Nephron progenitor cell (in vitro differentiated cells): ENCODE data around the gene ATAD3B.
"Not testable (repeated sequence)": the region's sequence is repeated elsewhere in the genome, so short reads cannot be mapped to it uniquely, and the experiment has no call there.

Source experiments
- DNase-seq: peaks from one replicate; pipeline ENCODE4 v3.0.0; 2021
- H3K27ac Mint-ChIP-seq: 2 replicates; pipeline ENCODE4 v1.8.0; 2021; ENCODE audit warnings: mild to moderate bottlenecking, moderate library complexity, mixed read lengths
- H3K27me3 Mint-ChIP-seq: 2 replicates; pipeline ENCODE4 v1.8.0; 2021; ENCODE audit warnings: mild to moderate bottlenecking, low read depth, mixed read lengths; ENCODE audit not compliant: poor library complexity
- H3K36me3 Mint-ChIP-seq: 2 replicates; pipeline ENCODE4 v1.8.0; 2021; ENCODE audit warnings: low read depth, mixed read lengths
- H3K4me1 Mint-ChIP-seq: 2 replicates; pipeline ENCODE4 v1.8.0; 2021; ENCODE audit warnings: mixed read lengths
- H3K4me3 Mint-ChIP-seq: 2 replicates; pipeline ENCODE4 v1.8.0; 2021; ENCODE audit warnings: mild to moderate bottlenecking, moderate library complexity, mixed read lengths
- H3K9me3 Mint-ChIP-seq: 2 replicates; pipeline ENCODE4 v1.8.0; 2021; ENCODE audit warnings: mild to moderate bottlenecking, moderate library complexity, mixed read lengths
- TF ChIP-seq, protein P1 (sequence below): fragments of 200-600 bp; sonication (generic); IDR thresholded peaks from 2 replicates; pipeline ENCODE4 v1.5.0; 2021; ENCODE audit warnings: antibody characterized with exemption

The ATAD3B gene

DNA sequence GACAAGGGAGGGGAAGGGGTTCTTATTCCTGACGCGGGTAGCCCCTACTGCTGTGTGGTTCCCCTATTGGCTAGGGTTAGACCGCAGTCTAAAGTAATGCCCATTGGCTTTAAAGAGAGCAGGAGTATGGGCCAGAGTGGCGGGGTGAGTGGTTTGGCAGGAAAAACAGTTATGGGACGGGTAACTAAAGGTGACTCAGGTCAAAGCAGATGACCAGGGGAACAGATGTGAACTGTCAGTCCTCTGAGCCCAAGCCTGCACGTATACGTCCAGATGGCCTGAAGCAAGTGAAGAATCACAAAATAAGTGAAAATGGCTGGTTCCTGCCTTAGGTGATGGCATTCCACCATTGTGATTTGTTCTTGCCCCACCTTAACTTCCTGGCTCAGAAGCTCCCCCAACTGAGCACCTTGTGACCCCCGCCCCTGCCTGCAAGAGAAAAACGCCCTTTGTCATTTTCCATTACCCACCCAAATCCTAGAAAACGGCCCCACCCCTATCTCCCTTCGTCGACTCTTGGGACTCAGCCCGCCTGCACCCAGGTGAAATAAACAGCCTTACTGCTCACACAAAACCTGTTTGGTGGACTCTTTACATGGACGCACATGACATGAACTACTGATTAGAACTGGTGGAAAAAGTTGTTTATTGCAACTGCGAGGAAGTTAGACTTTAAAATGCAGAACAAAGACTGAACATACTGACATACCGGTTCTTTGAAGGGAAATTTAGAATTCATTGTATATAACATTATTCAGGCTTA is 758 bp upstream of the ATAD3B start:
- peaks cover 4% of the 10 kb centered on the region for H3K9me3 Mint-ChIP-seq
- H3K4me1 Mint-ChIP-seq, result peaks cover 25% of the 10 kb centered on the region
- peak overlapping the region; percentile 96 for H3K4me3 Mint-ChIP-seq
- H3K27ac Mint-ChIP-seq, result peak overlapping the region; percentile 66
- H3K36me3 Mint-ChIP-seq, result no peaks in the 10 kb centered on the region
- TF ChIP-seq, protein P1, sequence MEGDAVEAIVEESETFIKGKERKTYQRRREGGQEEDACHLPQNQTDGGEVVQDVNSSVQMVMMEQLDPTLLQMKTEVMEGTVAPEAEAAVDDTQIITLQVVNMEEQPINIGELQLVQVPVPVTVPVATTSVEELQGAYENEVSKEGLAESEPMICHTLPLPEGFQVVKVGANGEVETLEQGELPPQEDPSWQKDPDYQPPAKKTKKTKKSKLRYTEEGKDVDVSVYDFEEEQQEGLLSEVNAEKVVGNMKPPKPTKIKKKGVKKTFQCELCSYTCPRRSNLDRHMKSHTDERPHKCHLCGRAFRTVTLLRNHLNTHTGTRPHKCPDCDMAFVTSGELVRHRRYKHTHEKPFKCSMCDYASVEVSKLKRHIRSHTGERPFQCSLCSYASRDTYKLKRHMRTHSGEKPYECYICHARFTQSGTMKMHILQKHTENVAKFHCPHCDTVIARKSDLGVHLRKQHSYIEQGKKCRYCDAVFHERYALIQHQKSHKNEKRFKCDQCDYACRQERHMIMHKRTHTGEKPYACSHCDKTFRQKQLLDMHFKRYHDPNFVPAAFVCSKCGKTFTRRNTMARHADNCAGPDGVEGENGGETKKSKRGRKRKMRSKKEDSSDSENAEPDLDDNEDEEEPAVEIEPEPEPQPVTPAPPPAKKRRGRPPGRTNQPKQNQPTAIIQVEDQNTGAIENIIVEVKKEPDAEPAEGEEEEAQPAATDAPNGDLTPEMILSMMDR, result no peak
- no peaks in the 10 kb centered on the region for H3K27me3 Mint-ChIP-seq
- DNase-seq, result no peak

DNA sequence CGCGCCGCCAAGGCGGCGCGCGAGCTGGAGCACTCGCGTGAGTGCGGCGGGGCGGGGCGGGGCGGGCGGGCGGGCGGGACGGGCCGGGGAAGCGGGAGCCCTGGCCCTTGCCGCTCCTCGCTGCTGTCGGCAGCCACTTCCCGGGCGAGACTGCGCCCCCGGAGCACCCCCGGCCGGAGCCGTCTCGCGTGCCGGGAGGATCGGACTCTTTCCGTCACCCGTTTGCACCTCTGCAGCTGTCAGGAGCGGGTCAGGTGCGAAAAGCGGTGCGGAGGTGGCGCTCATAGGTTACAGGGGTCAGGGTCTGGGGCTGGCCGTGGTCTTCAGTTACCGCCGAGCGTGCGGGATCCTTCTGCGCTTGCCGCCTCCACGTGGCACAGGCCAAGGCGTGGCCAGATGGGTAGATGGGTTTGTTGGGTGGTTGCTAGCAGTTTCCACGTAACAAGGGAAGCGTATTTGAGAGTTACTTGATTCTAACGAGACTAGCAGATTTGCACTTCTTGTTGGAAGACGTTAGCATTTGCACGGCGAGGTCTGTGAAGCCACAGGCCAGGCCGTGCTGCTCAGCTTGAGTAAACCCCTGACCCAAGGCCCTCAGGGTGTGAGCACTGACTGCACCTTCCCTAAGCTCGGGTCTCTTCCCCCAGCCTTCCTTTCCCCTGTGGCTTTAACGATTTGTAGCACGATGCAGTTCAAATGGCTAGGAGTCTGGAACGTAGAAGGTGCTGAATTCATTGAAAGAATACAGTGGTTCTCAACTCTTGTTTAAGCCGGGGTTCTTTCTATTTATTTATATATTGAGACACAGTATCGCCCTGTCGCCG is 700 bp downstream of the ATAD3B start:
- not testable (repeated sequence) for H3K27me3 Mint-ChIP-seq, H3K9me3 Mint-ChIP-seq, H3K36me3 Mint-ChIP-seq
- H3K27ac Mint-ChIP-seq, result peak overlapping the region; percentile 51
- H3K4me1 Mint-ChIP-seq, result peaks cover 25% of the 10 kb centered on the region
- peak overlapping the region; percentile 83 for H3K4me3 Mint-ChIP-seq
- peak; percentile 21 for DNase-seq

DNA sequence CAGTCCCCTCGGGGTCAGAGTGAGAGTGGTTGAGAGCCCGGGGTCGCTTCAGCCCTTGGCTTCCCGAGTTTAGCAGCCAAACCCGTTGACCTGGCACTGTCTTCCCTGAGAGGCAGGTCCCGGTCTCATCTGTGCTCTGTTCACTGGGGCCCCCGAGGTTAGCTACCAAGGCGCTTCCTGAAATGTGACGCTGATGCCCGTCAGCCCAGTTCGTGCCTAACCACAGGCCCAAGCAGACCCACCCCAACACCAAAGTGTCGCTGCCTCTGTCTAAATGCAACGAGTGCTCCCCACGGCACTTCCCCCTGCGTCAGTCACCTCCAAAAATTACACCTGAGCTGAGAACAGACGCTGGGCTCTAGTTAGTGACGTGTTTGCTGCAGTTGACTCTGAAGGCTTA is 4.4 kb downstream of the ATAD3B start:
- H3K9me3 Mint-ChIP-seq, H3K27ac Mint-ChIP-seq, H3K27me3 Mint-ChIP-seq, H3K4me3 Mint-ChIP-seq, DNase-seq: not testable (repeated sequence)
- peaks cover 11% of the 10 kb centered on the region for H3K4me1 Mint-ChIP-seq
- H3K36me3 Mint-ChIP-seq, result peaks cover 14% of the 10 kb centered on the region

DNA sequence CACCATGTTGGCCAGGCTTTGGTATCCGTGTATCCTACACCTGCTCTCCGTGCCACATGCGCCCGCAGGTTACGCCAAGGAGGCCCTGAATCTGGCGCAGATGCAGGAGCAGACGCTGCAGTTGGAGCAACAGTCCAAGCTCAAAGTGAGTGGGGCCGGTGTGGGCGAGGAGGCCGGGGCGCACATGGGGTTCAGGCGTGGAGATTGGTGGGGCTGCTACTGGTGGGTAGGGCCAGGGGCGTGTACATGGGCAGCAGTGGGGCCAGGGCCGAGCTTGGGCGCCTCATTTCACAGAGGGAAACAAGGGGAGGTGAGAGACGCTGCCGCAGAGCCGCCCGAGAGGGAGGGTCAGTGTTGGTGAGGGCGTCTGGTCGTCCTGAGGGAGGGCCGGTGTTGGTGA is 5.6 kb downstream of the ATAD3B start:
- H3K36me3 Mint-ChIP-seq, result peaks cover 14% of the 10 kb centered on the region
- no peak overlapping the region for H3K27ac Mint-ChIP-seq
- no peaks in the 10 kb centered on the region for H3K27me3 Mint-ChIP-seq
- TF ChIP-seq, protein P1, result no peak
- H3K4me3 Mint-ChIP-seq, result no peak overlapping the region
- no peaks in the 10 kb centered on the region for H3K9me3 Mint-ChIP-seq
- DNase-seq, result no peak
- peaks cover 8% of the 10 kb centered on the region for H3K4me1 Mint-ChIP-seq

DNA sequence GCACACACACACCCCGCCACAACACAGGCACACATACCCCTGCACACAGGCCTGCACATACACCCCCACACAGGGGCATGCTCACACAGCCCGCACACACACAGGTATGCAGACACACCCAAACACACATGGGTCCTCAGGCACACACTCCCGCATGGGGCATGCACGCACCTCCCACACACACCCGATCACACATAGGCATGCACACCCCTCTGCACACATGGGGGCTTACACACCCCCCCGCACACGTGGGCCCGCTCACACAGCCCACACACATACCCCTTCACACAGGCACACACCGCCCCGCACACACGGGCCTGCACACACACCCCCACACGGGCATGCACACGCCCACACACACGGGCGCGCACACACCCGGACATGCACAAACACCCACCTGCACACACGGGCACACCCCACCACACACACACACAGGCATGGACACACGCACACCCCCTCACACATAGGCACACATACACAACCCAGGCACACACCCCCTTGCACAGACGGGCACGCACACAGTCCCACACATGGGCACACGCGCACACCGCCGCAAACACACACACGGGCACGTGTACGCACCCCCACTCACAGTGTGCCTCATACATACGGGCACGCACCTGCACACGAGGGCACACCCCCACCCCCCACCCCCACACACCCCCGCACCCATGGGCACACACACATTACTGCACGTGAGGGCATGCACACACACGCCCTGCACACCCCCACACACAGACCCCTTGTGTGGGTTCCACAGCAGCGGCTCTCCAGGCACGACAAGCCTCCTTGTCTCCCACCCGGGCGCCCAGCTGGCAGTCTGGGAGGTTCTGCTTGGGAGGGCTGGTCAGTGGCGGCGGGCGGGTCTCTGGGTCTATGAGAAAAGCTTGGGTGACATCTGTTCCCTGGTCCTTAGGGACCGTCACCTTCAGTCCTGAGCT is 8.3 kb downstream of the ATAD3B start:
- Mint-ChIP-seq H3K36me3 (peaks cover 21% of the 10 kb centered on the region), H3K4me3 (no peak overlapping the region), H3K9me3 (no peaks in the 10 kb centered on the region), H3K4me1 (no peaks in the 10 kb centered on the region), H3K27me3 (no peaks in the 10 kb centered on the region), H3K27ac (peak overlapping the region; percentile 22)
- TF ChIP-seq, protein P1, result no peak
- DNase-seq, result no peak

DNA sequence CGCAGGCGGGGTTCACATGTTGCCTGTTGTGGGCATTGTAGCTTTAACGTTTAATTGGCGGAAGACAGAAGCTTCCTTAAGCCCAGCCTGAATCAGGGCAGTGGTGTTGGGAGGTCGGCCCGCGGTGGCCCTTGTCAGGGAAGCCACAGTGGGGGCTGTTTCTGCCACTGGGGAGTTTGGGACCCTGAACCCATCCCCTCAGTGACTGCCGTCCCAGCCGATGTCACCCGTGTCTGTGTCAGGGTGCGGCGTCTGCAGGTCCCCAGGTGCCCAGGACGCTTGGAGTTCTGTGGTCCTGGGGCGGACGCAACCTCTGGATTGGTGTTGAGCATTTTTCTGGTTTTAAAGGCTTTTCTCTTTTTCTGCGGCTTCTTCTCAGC is 8.9 kb downstream of the ATAD3B start:
- H3K36me3 Mint-ChIP-seq, result peaks cover 21% of the 10 kb centered on the region
- H3K9me3 Mint-ChIP-seq, H3K27me3 Mint-ChIP-seq, H3K27ac Mint-ChIP-seq, DNase-seq, H3K4me1 Mint-ChIP-seq, H3K4me3 Mint-ChIP-seq: not testable (repeated sequence)

DNA sequence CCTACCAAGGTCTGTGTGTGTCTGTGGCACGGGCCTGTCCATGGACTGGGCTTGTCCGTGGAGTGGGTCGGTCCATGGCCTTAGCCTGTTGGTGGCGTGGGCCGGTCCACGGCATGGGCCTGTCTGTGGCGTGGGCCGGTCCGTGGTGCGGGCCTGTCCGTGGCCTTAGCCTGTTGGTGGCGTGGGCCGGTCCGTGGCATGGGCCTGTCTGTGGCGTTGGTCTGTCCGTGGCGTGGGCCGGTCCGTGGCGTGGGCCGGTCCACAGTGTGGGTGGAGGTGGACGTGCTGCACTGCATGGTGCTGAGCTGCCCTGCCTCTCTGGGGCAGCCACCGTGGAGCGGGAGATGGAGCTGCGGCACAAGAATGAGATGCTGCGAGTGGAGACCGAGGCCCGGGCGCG is 10.2 kb downstream of the ATAD3B start:
- not testable (repeated sequence) for H3K4me3 Mint-ChIP-seq, H3K27me3 Mint-ChIP-seq, H3K9me3 Mint-ChIP-seq, DNase-seq, H3K27ac Mint-ChIP-seq, H3K4me1 Mint-ChIP-seq
- H3K36me3 Mint-ChIP-seq, result peaks cover 21% of the 10 kb centered on the region
